Ovary (tissue), 10 donors: ENCODE measurements around the gene CBX2. TPM values are rescaled to one million over a fixed set of nuclear protein-coding genes. Genes with fewer than 3 reads are reported as not detected.
A peak's percentile ranks its signal among the peaks of the same experiment; 100 is the strongest.

Source experiments
- DNase-seq, 5 donors: peaks; one replicate each; pipeline ENCODE4 v3.0.0-alpha.2; 2019 to 2020
- H3K27ac ChIP-seq, 2 donors: fragments of 200-600 bp; one replicate each; pipeline versions ENCODE4 v1.5.1 to v1.8.0; 2019 to 2022
- H3K27me3 ChIP-seq: fragments of 200-600 bp; one replicate; pipeline ENCODE4 v1.8.0; 2022
- H3K36me3 ChIP-seq: fragments of 200-600 bp; sonication (generic); one replicate; pipeline ENCODE4 v1.5.1; 2019
- H3K4me1 ChIP-seq: one replicate; pipeline ENCODE4 v1.8.1; 2013; ENCODE audit warnings: mild to moderate bottlenecking, moderate library complexity; ENCODE audit not compliant: insufficient read depth
- H3K4me3 ChIP-seq: fragments of 200-600 bp; sonication (generic); one replicate; pipeline ENCODE4 v1.5.1; 2017
- H3K9me3 ChIP-seq, 2 donors: fragments of 200-600 bp in 1 of 2; sonication (generic) in 1 of 2; one replicate each; pipeline versions ENCODE4 v1.5.1 to v1.8.1; 2013 to 2019; ENCODE audit warnings: mild to moderate bottlenecking in 1 of 2, moderate library complexity in 1 of 2
- CTCF ChIP-seq, 3 donors: fragments of 450-650 bp in 2 of 3; fragments of 200-600 bp in 1 of 3; IDR thresholded peaks; one replicate each; pipeline versions ENCODE4 v1.5.1 to v1.8.0; 2016 to 2022; ENCODE audit warnings: antibody characterized with exemption in 3 of 3, mild to moderate bottlenecking in 1 of 3
- EP300 ChIP-seq: sonication (generic); formaldehyde crosslinking; IDR thresholded peaks from one replicate; pipeline ENCODE4 v1.6.1; 2017; ENCODE audit warnings: antibody characterized with exemption
- POLR2A ChIP-seq: fragments of 450-650 bp; IDR thresholded peaks from one replicate; pipeline ENCODE4 v1.6.1; 2017; ENCODE audit warnings: antibody characterized with exemption, mild to moderate bottlenecking, moderate library complexity
- WGBS, 3 donors: extraction: QIAGEN DNeasy Blood & Tissue Kit in 1 of 3; methylation state at CpG; one replicate each; pipeline versions ENCODE4 v1.1.5 to v1.1.7; 2013 to 2017; 5-methylcytosine and 5-hydroxymethylcytosine counted together
- intact Hi-C, 4 donors: fragments of 100-400 bp; cut with DNase I; formaldehyde crosslinking; loops; one replicate each; pipeline versions ENCODE4 v1.11.0 to v1.15.1; 2022 to 2023
- long read RNA-seq, 3 donors: library from polyadenylated mRNA in 2 of 3; unstranded in 2 of 3; transcript quantifications; one replicate each; pipeline ENCODE4 v2.0.0 and lab custom pipeline, GENCODE V29; 2021 to 2026
- polyA plus RNA-seq, 2 donors: library from polyadenylated mRNA; stranded (reverse); fragments of 200-250 nt in 1 of 2; fragments of 350-450 nt in 1 of 2; fragmentation: Illumina TruSeq in 1 of 2; extraction: RNeasy Lipid Tissue Mini Kit (QIAGEN cat#74804) in 1 of 2; gene quantifications; one replicate each; pipeline ENCODE4 v1.2.3, GENCODE V29; 2013 to 2014
- total RNA-seq, 7 donors: library from RNA; depleted of rRNA in 2 of 7; stranded (reverse); fragments of >200 nt in 2 of 7; fragmentation: NEBNext Ultra II Directional in 3 of 7; extraction: Animal tissue kit (Norgen Biotek cat#: 25700) in 3 of 7; gene quantifications; one replicate each; pipeline versions ENCODE4 v1.1.0 to v1.2.4, GENCODE V29; 2016 to 2023
- donor health status: DM: no; HTN: no; CAD: no; lungs with moderate emphysema.
- donor health status: DM: no; HTN: no; CAD: no.
- donor health status: Bipolar disorder and iron deficiency.
- donor health status: DM: yes; HTN: yes; CAD: no.
- donor health status: DM: no; HTN: no; CAD: no.
- donor health status: DM: yes; HTN: yes; CAD: no.

CBX2 gene
- total RNA-seq (1 to 10 TPM; 2.1 to 5.7 (median 4.8) TPM), polyA plus RNA-seq (1 to 10 TPM in 1 of 2 donors, under 1 TPM in 1; 0.92 to 4.0 TPM)
- long read RNA-seq, donor 1, partial matches to known transcripts = 0 of 12 reads
- long read RNA-seq, donor 1, other reads (novel, unspliced or antisense) = 12 of 12 reads
- long read RNA-seq, donor 2, full-length matches to known transcripts = 14 of 28 reads
- long read RNA-seq, donor 2, partial matches to known transcripts = 6 of 28 reads
- long read RNA-seq, donor 2, other reads (novel, unspliced or antisense) = 8 of 28 reads
- long read RNA-seq, donor 3, full-length matches to known transcripts = 13 of 22 reads
- long read RNA-seq, donor 3, partial matches to known transcripts = 0 of 22 reads
- long read RNA-seq, donor 3, other reads (novel, unspliced or antisense) = 9 of 22 reads

- Histone ChIP-seq H3K27me3 (no peaks in the 10 kb centered on the region), H3K27ac (peak within 1 kb of the TSS; percentile 40 to 75), H3K4me1 (no peaks in the 10 kb centered on the region), H3K4me3 (peak within 1 kb of the TSS; percentile 55), H3K9me3 (no peaks in the 10 kb centered on the region), H3K36me3 (no peaks in the 10 kb centered on the region)
- TF ChIP-seq CTCF (IDR thresholded peaks at IDR 0.05) (no peak), POLR2A (no peak), EP300 (no peak)
- WGBS, 3 donors = 0 to 1% (median 1%) methylated on average over 10 to 89 of the region's 96 CpGs
- peak; percentile 78 to 91 (median 87) for DNase-seq
- intact Hi-C loops = no loop called here
These were observed at the start of gene CBX2 for GRCh38 chr17:79777894-79778503. Gene CBX2, plus strand, starts transcription at chr17:79778148. Its CDS starts 88 bp downstream, at chr17:79778236.

- no peak for TF ChIP-seq CTCF (IDR thresholded peaks at IDR 0.05)
- TF ChIP-seq POLR2A = peak; percentile 0
- TF ChIP-seq EP300 = no peak
- intact Hi-C loops = no loop called here
- Histone ChIP-seq H3K4me1 (peaks cover 4% of the 10 kb centered on the region), H3K27me3 (no peaks in the 10 kb centered on the region), H3K9me3 (no peaks in the 10 kb centered on the region), H3K27ac (no peak overlapping the region), H3K4me3 (peak overlapping the region; percentile 21), H3K36me3 (no peaks in the 10 kb centered on the region)
- WGBS, 3 donors = 49 to 52% (median 51%) methylated on average over 22 of the region's 22 CpGs
- DNase-seq = peak; percentile 70 to 85 (median 79)
These were observed 49.6 kb upstream of the CBX2 start for GRCh38 chr17:79728169-79728907.

GRCh38 chr17:79728908-79729471, 49.0 kb upstream of the CBX2 start:
- DNase-seq = peak in 1 of 5 donors; percentile 45
- no peaks in the 10 kb centered on the region for H3K36me3 ChIP-seq
- H3K4me3 ChIP-seq = no peak overlapping the region
- peaks cover 4% of the 10 kb centered on the region for H3K4me1 ChIP-seq
- H3K9me3 ChIP-seq = no peaks in the 10 kb centered on the region
- TF ChIP-seq CTCF (IDR thresholded peaks at IDR 0.05) = no peak
- no peak for TF ChIP-seq POLR2A
- TF ChIP-seq EP300 = no peak
- intact Hi-C loops = no loop called here
- WGBS, 3 donors = 70 to 75% (median 71%) methylated on average over 25 to 26 of the region's 26 CpGs
- no peak overlapping the region for H3K27ac ChIP-seq
- no peaks in the 10 kb centered on the region for H3K27me3 ChIP-seq

GRCh38 chr17:79729761-79730160, 48.2 kb upstream of the CBX2 start:
- intact Hi-C loops = no loop called here
- no peaks in the 10 kb centered on the region for H3K27me3 ChIP-seq
- no peak for DNase-seq
- H3K27ac ChIP-seq = no peak overlapping the region
- TF ChIP-seq EP300 = no peak
- WGBS, 3 donors = 91 to 94% (median 94%) methylated on average over 12 of the region's 12 CpGs
- no peaks in the 10 kb centered on the region for H3K9me3 ChIP-seq
- H3K36me3 ChIP-seq = no peaks in the 10 kb centered on the region
- H3K4me3 ChIP-seq = no peak overlapping the region
- peaks cover 4% of the 10 kb centered on the region for H3K4me1 ChIP-seq
